GM23338 (cell line): ENCODE data around the gene WDHD1. TPM values are rescaled to one million over a fixed set of nuclear protein-coding genes. Genes with fewer than 3 reads are reported as not detected.
A peak's percentile ranks its signal among the peaks of the same experiment; 100 is the strongest.

Source experiments
- ATAC-seq: fragments of 200-7000 bp; cut with Tn5 transposase; 3 replicates; pipeline ENCODE4 v1.9.1; 2020
- DNase-seq: peaks from one replicate; pipeline ENCODE4 v3.0.0-alpha.2; 2015; ENCODE audit warnings: low spot score
- H2AFZ ChIP-seq: fragments of 200-600 bp; sonication (generic); 2 replicates; pipeline ENCODE4 v1.8.0; 2016; ENCODE audit warnings: antibody characterized with exemption, mild to moderate bottlenecking, moderate library complexity
- H3F3A ChIP-seq: fragments of 200-600 bp; sonication (generic); replicated peaks from 2 replicates; pipeline ENCODE4 v1.8.0; 2017; ENCODE audit warnings: antibody characterized with exemption, mixed run types, low read depth
- H3K27ac ChIP-seq: fragments of 200-600 bp; sonication (generic); 2 replicates; pipeline ENCODE4 v1.6.1; 2016; ENCODE audit warnings: low read depth
- H3K27me3 ChIP-seq: fragments of 200-600 bp; sonication (generic); 2 replicates; pipeline ENCODE4 v1.8.0; 2016; ENCODE audit warnings: mild to moderate bottlenecking, mixed run types, moderate library complexity; ENCODE audit not compliant: insufficient read depth
- H3K36me3 ChIP-seq: fragments of 200-600 bp; sonication (generic); 2 replicates; pipeline ENCODE4 v1.8.0; 2016; ENCODE audit warnings: mild to moderate bottlenecking; ENCODE audit not compliant: insufficient read depth
- H3K4me1 ChIP-seq: fragments of 200-600 bp; sonication (generic); 2 replicates; pipeline ENCODE4 v1.8.0; 2016; ENCODE audit warnings: mild to moderate bottlenecking, moderate library complexity; ENCODE audit not compliant: insufficient read depth
- H3K4me2 ChIP-seq: fragments of 200-600 bp; sonication (generic); 2 replicates; pipeline ENCODE4 v1.7.1; 2017; ENCODE audit warnings: mixed run types
- H3K4me3 ChIP-seq: fragments of 200-600 bp; sonication (generic); 2 replicates; pipeline ENCODE4 v1.6.1; 2016; ENCODE audit warnings: mixed run types
- H3K79me2 ChIP-seq: fragments of 200-600 bp; sonication (generic); replicated peaks from 2 replicates; pipeline ENCODE4 v1.8.0; 2017; ENCODE audit warnings: mild to moderate bottlenecking; ENCODE audit not compliant: insufficient read depth
- H3K9me2 ChIP-seq: fragments of 200-600 bp; sonication (generic); 2 replicates; pipeline ENCODE4 v1.8.0; 2017; ENCODE audit not compliant: insufficient read depth
- H4K20me1 ChIP-seq: fragments of 200-600 bp; sonication (generic); replicated peaks from 2 replicates; pipeline ENCODE4 v1.8.0; 2017; ENCODE audit warnings: mild to moderate bottlenecking; ENCODE audit not compliant: insufficient read depth
- H3K27ac Mint-ChIP-seq: 2 replicates; pipeline ENCODE4 v1.8.0; 2020; ENCODE audit warnings: inconsistent platforms, mild to moderate bottlenecking, moderate library complexity, mixed read lengths
- H3K27me3 Mint-ChIP-seq: 3 replicates; pipeline ENCODE4 v1.8.0; 2022; ENCODE audit warnings: low read depth, mild to moderate bottlenecking, moderate library complexity, mixed read lengths, inconsistent platforms; ENCODE audit not compliant: insufficient read depth, poor library complexity
- H3K36me3 Mint-ChIP-seq: 3 replicates; pipeline ENCODE4 v1.8.0; 2021; ENCODE audit warnings: low read depth, mild to moderate bottlenecking, inconsistent platforms, moderate library complexity, mixed read lengths
- H3K4me1 Mint-ChIP-seq: 3 replicates; pipeline ENCODE4 v1.8.0; 2020; ENCODE audit warnings: mild to moderate bottlenecking, inconsistent platforms, mixed read lengths
- H3K4me3 Mint-ChIP-seq: 3 replicates; pipeline ENCODE4 v1.8.0; 2021; ENCODE audit warnings: moderate library complexity, mild to moderate bottlenecking, inconsistent platforms, mixed read lengths
- H3K9me3 Mint-ChIP-seq: 3 replicates; pipeline ENCODE4 v1.8.0; 2020; ENCODE audit warnings: moderate library complexity, mild to moderate bottlenecking, inconsistent platforms, mixed read lengths
- CREB1 ChIP-seq: fragments of 250-450 bp; sonication (Bioruptor Pico); IDR thresholded peaks from 2 replicates; pipeline ENCODE4 v1.5.0; 2020; ENCODE audit warnings: low read depth, mild to moderate bottlenecking, moderate library complexity
- EZH2 ChIP-seq: fragments of 200-600 bp; sonication (generic); IDR thresholded peaks from one replicate; pipeline ENCODE4 v1.8.0; 2017; ENCODE audit warnings: antibody characterized with exemption, mild to moderate bottlenecking, low read depth; ENCODE audit not compliant: unreplicated experiment
- EZH2phosphoT487 ChIP-seq: fragments of 200-600 bp; sonication (generic); IDR thresholded peaks from one replicate; pipeline ENCODE4 v1.8.1; 2018; ENCODE audit warnings: antibody characterized with exemption; ENCODE audit not compliant: unreplicated experiment
- JUNB ChIP-seq: IDR thresholded peaks from one replicate; pipeline ENCODE4 v1.6.1; 2016; ENCODE audit warnings: antibody characterized with exemption; ENCODE audit not compliant: unreplicated experiment
- NANOG ChIP-seq: IDR thresholded peaks from 2 replicates; pipeline ENCODE4 v1.6.1; 2016; ENCODE audit warnings: antibody characterized with exemption, borderline replicate concordance
- POLR2AphosphoS5 ChIP-seq: IDR thresholded peaks from 2 replicates; pipeline ENCODE4 v1.6.1; 2016; ENCODE audit warnings: antibody characterized with exemption, low read depth
- STAT1 ChIP-seq: IDR thresholded peaks from one replicate; pipeline ENCODE4 v1.6.1; 2016; ENCODE audit warnings: antibody characterized with exemption; ENCODE audit not compliant: unreplicated experiment
- ZNF114 ChIP-seq: fragments of 250-450 bp; sonication (Bioruptor Pico); IDR thresholded peaks from 2 replicates; pipeline ENCODE4 v1.5.0; 2020; ENCODE audit warnings: mild to moderate bottlenecking, moderate library complexity
- ZNF331 ChIP-seq: fragments of 250-450 bp; sonication (Bioruptor Pico); IDR thresholded peaks from 2 replicates; pipeline ENCODE4 v1.5.0; 2020; ENCODE audit warnings: low read depth, mild to moderate bottlenecking, moderate library complexity
- polyA plus RNA-seq: library from polyadenylated mRNA; unstranded; fragments of >200 nt; fragmentation: Nextera tagmentation; extraction: Ambion mirVana; gene quantifications from 2 replicates; pipeline ENCODE4 v1.2.1, GENCODE V29; 2016
- total RNA-seq: library from RNA; depleted of rRNA; stranded (reverse); fragments of >200 nt; shearing (Covaris generic); gene quantifications from 2 replicates; pipeline ENCODE4 v1.2.3, GENCODE V29; 2014
- TF ChIP-seq, protein P1 (sequence below): IDR thresholded peaks from one replicate; pipeline ENCODE4 v1.6.1; 2018; ENCODE audit warnings: antibody characterized with exemption; ENCODE audit not compliant: unreplicated experiment
- TF ChIP-seq, protein P2 (sequence below), 2 experiments: fragments of 200-600 bp in 1 of 2; sonication (generic) in 1 of 2; conservative IDR thresholded peaks; 2 replicates each; pipeline versions ENCODE4 v1.5.1 to v1.6.1; 2016 to 2017; ENCODE audit warnings: antibody characterized with exemption in 2 of 2, low read depth in 2 of 2, mild to moderate bottlenecking in 2 of 2, moderate library complexity in 1 of 2
- TF ChIP-seq, protein P3 (sequence below): IDR thresholded peaks from 2 replicates; pipeline ENCODE4 v1.6.1; 2016; ENCODE audit warnings: antibody characterized with exemption
- TF ChIP-seq, protein P4 (sequence below): fragments of 250-450 bp; sonication (Bioruptor Pico); IDR thresholded peaks from 2 replicates; pipeline ENCODE4 v1.5.0; 2020; ENCODE audit warnings: mild to moderate bottlenecking, moderate library complexity

The WDHD1 gene
- total and polyA plus RNA-seq, 2 experiments from 2014 or later: 48.8 to 65.4 TPM

DNA sequence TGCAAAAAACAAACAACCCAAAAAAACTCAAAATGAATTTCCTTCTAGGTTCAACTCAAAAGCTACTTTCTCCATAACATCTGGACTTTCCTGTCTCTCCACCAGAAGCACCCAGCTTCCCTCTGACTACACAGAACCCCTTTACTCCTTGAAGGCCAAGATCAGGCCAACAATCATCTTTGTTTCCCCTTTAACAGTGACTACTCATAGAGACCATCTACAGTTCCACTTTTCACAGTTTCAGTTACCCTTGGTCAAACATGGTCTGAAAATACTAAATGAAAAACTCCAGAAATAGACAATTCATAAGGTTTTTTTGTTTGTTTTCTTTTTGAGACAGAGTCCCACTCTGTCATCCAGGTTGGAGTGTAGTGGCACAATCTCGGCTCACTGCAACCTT lies 136.1 kb downstream of the WDHD1 start:
- Histone ChIP-seq H3K4me3 (no peak overlapping the region), H3K4me2 (no peak overlapping the region), H3K27ac (no peak overlapping the region), H3F3A (no peaks in the 10 kb centered on the region), H3K9me2 (no peaks in the 10 kb centered on the region), H3K27me3 (no peaks in the 10 kb centered on the region), H3K4me1 (peaks cover 15% of the 10 kb centered on the region), H3K36me3 (no peaks in the 10 kb centered on the region), H2AFZ (no peak overlapping the region), H4K20me1 (no peaks in the 10 kb centered on the region), H3K79me2 (no peaks in the 10 kb centered on the region; the same call in 1 of the 2 replicates)
- no peaks in the 10 kb centered on the region for H3K36me3 Mint-ChIP-seq
- H3K27me3 Mint-ChIP-seq: peaks cover 2% of the 10 kb centered on the region
- DNase-seq (no peak), ATAC-seq (no peak)
- no peaks in the 10 kb centered on the region for H3K9me3 Mint-ChIP-seq
- TF ChIP-seq, protein P1, sequence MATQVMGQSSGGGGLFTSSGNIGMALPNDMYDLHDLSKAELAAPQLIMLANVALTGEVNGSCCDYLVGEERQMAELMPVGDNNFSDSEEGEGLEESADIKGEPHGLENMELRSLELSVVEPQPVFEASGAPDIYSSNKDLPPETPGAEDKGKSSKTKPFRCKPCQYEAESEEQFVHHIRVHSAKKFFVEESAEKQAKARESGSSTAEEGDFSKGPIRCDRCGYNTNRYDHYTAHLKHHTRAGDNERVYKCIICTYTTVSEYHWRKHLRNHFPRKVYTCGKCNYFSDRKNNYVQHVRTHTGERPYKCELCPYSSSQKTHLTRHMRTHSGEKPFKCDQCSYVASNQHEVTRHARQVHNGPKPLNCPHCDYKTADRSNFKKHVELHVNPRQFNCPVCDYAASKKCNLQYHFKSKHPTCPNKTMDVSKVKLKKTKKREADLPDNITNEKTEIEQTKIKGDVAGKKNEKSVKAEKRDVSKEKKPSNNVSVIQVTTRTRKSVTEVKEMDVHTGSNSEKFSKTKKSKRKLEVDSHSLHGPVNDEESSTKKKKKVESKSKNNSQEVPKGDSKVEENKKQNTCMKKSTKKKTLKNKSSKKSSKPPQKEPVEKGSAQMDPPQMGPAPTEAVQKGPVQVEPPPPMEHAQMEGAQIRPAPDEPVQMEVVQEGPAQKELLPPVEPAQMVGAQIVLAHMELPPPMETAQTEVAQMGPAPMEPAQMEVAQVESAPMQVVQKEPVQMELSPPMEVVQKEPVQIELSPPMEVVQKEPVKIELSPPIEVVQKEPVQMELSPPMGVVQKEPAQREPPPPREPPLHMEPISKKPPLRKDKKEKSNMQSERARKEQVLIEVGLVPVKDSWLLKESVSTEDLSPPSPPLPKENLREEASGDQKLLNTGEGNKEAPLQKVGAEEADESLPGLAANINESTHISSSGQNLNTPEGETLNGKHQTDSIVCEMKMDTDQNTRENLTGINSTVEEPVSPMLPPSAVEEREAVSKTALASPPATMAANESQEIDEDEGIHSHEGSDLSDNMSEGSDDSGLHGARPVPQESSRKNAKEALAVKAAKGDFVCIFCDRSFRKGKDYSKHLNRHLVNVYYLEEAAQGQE: no peak
- TF ChIP-seq CREB1: no peak
- TF ChIP-seq JUNB: no peak
- no peak for TF ChIP-seq POLR2AphosphoS5
- TF ChIP-seq EZH2: no peak
- TF ChIP-seq ZNF114 (CRISPR knock-in tag): no peak
- no peak for TF ChIP-seq NANOG
- no peak for TF ChIP-seq EZH2phosphoT487
- TF ChIP-seq, protein P2, sequence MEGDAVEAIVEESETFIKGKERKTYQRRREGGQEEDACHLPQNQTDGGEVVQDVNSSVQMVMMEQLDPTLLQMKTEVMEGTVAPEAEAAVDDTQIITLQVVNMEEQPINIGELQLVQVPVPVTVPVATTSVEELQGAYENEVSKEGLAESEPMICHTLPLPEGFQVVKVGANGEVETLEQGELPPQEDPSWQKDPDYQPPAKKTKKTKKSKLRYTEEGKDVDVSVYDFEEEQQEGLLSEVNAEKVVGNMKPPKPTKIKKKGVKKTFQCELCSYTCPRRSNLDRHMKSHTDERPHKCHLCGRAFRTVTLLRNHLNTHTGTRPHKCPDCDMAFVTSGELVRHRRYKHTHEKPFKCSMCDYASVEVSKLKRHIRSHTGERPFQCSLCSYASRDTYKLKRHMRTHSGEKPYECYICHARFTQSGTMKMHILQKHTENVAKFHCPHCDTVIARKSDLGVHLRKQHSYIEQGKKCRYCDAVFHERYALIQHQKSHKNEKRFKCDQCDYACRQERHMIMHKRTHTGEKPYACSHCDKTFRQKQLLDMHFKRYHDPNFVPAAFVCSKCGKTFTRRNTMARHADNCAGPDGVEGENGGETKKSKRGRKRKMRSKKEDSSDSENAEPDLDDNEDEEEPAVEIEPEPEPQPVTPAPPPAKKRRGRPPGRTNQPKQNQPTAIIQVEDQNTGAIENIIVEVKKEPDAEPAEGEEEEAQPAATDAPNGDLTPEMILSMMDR (conservative IDR thresholded peaks at IDR 0.05; ENCODE audit: low read depth in 2 of 2): no peak
- no peak for TF ChIP-seq STAT1
- TF ChIP-seq, protein P3, sequence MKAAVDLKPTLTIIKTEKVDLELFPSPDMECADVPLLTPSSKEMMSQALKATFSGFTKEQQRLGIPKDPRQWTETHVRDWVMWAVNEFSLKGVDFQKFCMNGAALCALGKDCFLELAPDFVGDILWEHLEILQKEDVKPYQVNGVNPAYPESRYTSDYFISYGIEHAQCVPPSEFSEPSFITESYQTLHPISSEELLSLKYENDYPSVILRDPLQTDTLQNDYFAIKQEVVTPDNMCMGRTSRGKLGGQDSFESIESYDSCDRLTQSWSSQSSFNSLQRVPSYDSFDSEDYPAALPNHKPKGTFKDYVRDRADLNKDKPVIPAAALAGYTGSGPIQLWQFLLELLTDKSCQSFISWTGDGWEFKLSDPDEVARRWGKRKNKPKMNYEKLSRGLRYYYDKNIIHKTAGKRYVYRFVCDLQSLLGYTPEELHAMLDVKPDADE: no peak
- TF ChIP-seq, protein P4, sequence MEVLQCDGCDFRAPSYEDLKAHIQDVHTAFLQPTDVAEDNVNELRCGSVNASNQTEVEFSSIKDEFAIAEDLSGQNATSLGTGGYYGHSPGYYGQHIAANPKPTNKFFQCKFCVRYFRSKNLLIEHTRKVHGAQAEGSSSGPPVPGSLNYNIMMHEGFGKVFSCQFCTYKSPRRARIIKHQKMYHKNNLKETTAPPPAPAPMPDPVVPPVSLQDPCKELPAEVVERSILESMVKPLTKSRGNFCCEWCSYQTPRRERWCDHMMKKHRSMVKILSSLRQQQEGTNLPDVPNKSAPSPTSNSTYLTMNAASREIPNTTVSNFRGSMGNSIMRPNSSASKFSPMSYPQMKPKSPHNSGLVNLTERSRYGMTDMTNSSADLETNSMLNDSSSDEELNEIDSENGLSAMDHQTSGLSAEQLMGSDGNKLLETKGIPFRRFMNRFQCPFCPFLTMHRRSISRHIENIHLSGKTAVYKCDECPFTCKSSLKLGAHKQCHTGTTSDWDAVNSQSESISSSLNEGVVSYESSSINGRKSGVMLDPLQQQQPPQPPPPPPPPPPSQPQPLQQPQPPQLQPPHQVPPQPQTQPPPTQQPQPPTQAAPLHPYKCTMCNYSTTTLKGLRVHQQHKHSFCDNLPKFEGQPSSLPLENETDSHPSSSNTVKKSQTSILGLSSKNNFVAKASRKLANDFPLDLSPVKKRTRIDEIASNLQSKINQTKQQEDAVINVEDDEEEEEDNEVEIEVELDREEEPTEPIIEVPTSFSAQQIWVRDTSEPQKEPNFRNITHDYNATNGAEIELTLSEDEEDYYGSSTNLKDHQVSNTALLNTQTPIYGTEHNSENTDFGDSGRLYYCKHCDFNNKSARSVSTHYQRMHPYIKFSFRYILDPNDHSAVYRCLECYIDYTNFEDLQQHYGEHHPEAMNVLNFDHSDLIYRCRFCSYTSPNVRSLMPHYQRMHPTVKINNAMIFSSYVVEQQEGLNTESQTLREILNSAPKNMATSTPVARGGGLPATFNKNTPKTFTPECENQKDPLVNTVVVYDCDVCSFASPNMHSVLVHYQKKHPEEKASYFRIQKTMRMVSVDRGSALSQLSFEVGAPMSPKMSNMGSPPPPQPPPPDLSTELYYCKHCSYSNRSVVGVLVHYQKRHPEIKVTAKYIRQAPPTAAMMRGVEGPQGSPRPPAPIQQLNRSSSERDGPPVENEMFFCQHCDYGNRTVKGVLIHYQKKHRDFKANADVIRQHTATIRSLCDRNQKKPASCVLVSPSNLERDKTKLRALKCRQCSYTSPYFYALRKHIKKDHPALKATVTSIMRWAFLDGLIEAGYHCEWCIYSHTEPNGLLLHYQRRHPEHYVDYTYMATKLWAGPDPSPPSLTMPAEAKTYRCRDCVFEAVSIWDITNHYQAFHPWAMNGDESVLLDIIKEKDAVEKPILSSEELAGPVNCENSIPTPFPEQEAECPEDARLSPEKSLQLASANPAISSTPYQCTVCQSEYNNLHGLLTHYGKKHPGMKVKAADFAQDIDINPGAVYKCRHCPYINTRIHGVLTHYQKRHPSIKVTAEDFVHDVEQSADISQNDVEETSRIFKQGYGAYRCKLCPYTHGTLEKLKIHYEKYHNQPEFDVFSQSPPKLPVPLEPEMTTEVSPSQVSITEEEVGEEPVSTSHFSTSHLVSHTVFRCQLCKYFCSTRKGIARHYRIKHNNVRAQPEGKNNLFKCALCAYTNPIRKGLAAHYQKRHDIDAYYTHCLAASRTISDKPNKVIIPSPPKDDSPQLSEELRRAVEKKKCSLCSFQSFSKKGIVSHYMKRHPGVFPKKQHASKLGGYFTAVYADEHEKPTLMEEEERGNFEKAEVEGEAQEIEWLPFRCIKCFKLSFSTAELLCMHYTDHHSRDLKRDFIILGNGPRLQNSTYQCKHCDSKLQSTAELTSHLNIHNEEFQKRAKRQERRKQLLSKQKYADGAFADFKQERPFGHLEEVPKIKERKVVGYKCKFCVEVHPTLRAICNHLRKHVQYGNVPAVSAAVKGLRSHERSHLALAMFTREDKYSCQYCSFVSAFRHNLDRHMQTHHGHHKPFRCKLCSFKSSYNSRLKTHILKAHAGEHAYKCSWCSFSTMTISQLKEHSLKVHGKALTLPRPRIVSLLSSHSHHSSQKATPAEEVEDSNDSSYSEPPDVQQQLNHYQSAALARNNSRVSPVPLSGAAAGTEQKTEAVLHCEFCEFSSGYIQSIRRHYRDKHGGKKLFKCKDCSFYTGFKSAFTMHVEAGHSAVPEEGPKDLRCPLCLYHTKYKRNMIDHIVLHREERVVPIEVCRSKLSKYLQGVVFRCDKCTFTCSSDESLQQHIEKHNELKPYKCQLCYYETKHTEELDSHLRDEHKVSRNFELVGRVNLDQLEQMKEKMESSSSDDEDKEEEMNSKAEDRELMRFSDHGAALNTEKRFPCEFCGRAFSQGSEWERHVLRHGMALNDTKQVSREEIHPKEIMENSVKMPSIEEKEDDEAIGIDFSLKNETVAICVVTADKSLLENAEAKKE (CRISPR knock-in tag): no peak
- TF ChIP-seq ZNF331 (CRISPR knock-in tag): no peak
- H3K27ac Mint-ChIP-seq: 0 out of 2 replicates have a peak overlapping the region, but pooled peaks have one; percentile 39
- H3K4me3 Mint-ChIP-seq: no peak overlapping the region
- peaks cover 18% of the 10 kb centered on the region for H3K4me1 Mint-ChIP-seq
